Activated T-helper 1 cell treated with Interleukin-2 at 50 U/mL for 16 hours (primary cell): ENCODE results near the gene CLIC3.

Experiments
- DNase-seq: peaks from one replicate; pipeline ENCODE4 v3.0.0-alpha.2; 2020; ENCODE audit warnings: low read depth

The CLIC3 gene

GRCh38 chr9:136964171-136964689 is 32.1 kb downstream of the CLIC3 start:
- DNase-seq, result no peak

- no peak for DNase-seq
Measured at GRCh38 chr9:136963751-136964150, 32.6 kb downstream of the CLIC3 start.

DNA sequence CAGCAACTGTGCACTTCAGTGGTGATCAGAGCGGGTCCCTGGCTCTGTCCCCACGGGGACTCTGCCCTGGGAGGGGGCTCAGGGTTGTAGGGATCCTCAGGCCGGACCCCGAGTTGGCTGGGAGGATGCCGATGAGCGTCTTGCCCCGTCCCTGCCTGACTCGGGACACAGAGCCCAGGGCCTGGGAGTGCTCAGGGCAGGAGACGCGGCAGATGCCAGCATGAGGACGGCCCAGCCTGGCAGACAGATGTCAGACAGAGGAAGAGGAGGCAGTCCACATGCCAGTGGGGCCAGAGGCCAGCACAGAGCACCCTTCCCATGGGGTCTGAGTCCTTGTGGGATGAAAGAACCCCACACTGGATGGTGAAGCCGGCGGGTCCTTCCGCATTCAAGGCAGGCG is 33.0 kb downstream of the CLIC3 start:
- no peak for DNase-seq

GRCh38 chr9:136962701-136963248 is 33.6 kb downstream of the CLIC3 start:
- DNase-seq, result no peak

- DNase-seq, result no peak
Measured at GRCh38 chr9:136962163-136962562, 34.2 kb downstream of the CLIC3 start.

- no peak for DNase-seq
Measured at GRCh38 chr9:136961279-136962065, 34.9 kb downstream of the CLIC3 start.

GRCh38 chr9:136960938-136961275 is 35.5 kb downstream of the CLIC3 start:
- no peak for DNase-seq

DNA sequence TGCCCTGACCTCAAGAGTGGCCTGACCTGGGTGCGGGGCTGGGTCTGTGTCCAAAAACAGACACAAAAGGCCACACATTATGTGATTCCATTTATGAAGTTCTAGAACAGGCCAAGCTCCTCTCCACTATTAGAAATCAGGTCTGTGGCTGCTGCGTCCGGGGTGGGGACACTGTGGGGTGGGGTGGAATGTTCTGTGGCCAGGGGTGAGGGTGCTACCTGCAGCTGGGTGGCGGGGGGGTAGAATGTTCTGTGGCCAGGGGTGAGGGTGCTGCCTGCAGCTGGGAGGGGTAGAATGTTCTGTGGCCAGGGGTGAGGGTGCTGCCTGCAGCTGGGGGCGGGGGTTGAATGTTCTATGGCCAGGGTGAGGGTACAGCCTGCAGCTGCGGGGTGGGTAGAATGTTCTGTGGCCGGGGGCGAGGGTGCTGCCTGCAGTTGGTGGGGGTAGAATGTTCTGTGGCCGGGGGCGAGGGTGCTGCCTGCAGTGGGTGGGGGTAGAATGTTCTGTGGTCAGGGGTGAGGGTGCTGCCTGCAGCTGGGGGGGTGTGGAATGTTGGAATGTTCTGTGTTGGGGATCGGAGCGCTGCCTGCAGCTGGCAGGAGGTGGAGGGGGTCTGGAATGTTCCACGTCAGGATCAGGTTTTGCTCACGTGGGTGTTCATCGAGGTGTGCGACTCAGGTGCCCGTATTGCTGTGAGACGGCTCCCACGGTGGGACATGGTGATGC is 36.0 kb downstream of the CLIC3 start:
- no peak for DNase-seq

- no peak for DNase-seq
Measured at GRCh38 chr9:136958898-136959850, 37.2 kb downstream of the CLIC3 start.

DNA sequence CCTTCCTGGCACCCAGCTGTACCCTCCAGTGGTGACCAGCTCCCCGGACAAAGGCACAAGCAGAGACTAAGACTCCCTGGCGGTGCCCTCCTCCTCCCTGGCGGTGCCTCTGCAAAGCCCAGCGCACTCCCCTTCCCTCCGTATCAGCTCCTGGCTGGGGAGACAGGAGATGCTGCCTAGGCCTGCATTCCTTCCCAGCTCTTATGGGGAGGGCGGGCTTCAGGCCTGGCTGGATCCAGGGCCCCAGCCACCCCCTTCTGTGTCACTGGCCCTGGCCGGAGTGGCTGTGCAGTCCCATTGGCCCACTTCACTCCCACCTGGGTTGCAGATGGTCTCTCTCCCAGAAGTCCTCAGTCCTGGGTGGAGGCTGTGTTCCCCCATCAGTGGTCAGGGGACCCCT is 37.9 kb downstream of the CLIC3 start:
- no peak for DNase-seq

DNA sequence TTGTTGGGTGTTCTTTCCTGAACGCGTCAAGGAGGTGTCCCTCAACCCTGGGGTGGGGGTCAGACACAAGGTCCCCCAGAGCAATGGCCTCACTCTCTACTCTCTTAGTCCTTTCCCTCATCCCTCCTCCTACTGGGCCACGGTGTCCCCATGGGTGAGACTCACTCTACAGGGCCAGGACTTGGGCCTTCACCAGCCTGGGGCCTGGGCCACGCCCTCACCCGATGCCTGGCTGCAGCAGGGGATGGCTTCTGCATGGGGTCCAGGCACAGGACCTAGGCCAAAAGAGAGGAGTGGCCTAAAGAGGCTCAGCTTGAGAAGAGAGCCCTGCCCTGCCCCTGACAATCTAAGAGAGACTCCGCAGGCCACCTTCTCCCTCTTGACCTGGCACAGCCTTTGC is 38.5 kb downstream of the CLIC3 start:
- no peak for DNase-seq

DNA sequence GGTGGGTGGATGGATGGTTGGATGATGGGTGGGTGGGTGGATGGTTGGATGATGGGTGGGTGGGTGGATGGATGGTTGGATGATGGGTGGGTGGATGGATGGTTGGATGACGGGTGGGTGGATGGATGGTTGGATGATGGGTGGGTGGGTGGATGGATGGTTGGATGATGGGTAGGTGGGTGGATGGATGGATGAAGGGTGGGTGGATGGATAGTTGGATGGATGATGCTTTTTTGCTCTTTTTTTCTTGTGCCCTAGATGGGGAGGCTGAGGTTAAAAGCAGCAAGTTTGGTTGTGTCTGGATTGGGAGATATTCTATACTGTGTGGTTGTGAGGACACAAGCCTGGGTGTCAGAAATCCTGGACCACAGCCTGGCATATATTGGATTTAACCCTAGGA is 38.9 kb downstream of the CLIC3 start:
- DNase-seq, result no peak

DNA sequence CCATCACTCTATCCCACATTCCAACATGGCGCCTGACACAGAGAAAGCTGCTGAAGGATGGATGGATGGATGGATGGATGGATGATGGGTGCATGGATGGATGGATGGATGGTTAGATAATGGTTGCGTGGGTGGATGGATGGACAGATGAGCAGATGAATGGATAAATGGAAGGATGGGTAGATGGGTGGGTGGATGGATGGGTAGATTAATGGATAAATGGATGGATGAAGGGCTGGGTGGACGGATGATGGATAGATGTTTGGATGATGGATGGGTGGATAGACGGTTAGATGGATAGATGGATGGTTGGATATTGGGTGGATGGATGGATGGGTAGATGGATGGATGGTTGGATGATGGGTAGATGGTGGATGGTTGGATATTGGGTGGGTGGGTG is 39.8 kb downstream of the CLIC3 start:
- no peak for DNase-seq

- no peak for DNase-seq
Measured at GRCh38 chr9:136955943-136956335, 40.4 kb downstream of the CLIC3 start.

DNA sequence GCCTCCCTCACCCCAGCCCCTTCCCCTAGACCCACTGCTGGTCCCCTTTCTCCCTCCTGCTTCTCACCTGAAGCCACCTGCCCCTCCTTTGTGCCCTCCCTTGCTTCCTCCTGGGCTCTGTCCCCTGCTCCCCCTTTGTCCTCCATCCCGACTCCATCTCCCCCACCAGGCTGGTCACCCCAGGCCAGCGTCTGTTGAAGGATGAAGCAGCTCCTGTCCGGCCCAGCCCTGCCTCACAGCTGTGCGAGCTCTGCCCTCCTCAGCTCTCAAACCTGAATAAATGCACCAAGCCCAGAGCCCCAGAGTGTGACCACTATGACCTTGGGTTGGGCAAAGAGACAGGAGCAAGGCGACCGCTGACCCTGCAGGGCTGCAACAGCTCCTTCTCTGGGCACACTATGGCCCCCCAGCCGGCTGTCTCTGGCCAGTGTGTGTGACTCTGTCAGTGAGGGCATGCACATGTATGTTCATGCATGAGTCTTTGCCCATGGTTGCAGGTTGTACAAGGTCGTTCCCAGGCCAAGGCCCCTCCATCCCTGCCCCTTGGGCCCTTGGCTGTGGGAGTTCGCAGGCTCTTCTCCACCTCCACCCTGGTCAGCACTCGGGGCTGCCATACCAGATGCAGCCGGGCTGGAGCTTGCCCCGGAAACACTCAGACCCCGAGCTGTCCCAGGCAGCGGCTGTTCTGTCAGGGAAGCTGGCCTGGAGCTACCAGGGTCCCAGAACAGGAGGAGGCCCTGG is 41.0 kb downstream of the CLIC3 start:
- DNase-seq, result no peak

GRCh38 chr9:136954270-136955083 is 41.9 kb downstream of the CLIC3 start:
- DNase-seq, result no peak

GRCh38 chr9:136953771-136954269 is 42.5 kb downstream of the CLIC3 start:
- DNase-seq, result no peak

GRCh38 chr9:136952876-136953770 is 43.2 kb downstream of the CLIC3 start:
- no peak for DNase-seq

GRCh38 chr9:136952321-136952850 is 44.0 kb downstream of the CLIC3 start:
- no peak for DNase-seq
